Stimulated activated naive B cell treated with anti-CD40 and anti-IgM and Interleukin-4, amounts not matched to agents 10 μg/mL and 1 μg/mL and 100 μg/mL, for 72 hours (primary cell): ENCODE results near the gene ZIC2.

Source experiments
- ATAC-seq, 2 donors: fragments of 150-1000 bp; cut with Tn5 transposase; replicated peaks; 2 replicates each; pipeline ENCODE4 v1.10.0; 2021; ENCODE audit warnings: moderate library complexity in 1 of 2
- DNase-seq: peaks from one replicate; pipeline ENCODE4 v3.0.0; 2021
- H3K27ac Mint-ChIP-seq: one replicate; pipeline ENCODE4 v1.8.0; 2022; ENCODE audit warnings: mild to moderate bottlenecking, mixed read lengths
- H3K27me3 Mint-ChIP-seq, 2 donors: one replicate each; pipeline ENCODE4 v1.8.0; 2022; ENCODE audit warnings: mixed read lengths in 2 of 2
- H3K36me3 Mint-ChIP-seq, 2 donors: one replicate each; pipeline ENCODE4 v1.8.0; 2022; ENCODE audit warnings: mixed read lengths in 2 of 2, mild to moderate bottlenecking in 1 of 2
- H3K4me1 Mint-ChIP-seq, 2 donors: one replicate each; pipeline ENCODE4 v1.8.0; 2022; ENCODE audit warnings: mixed read lengths in 2 of 2, mild to moderate bottlenecking in 1 of 2
- H3K4me3 Mint-ChIP-seq, 2 donors: one replicate each; pipeline ENCODE4 v1.8.0; 2022; ENCODE audit warnings: mild to moderate bottlenecking in 2 of 2, mixed read lengths in 2 of 2, moderate library complexity in 1 of 2
- H3K9me3 Mint-ChIP-seq, 2 donors: one replicate each; pipeline ENCODE4 v1.8.0; 2022; ENCODE audit warnings: mixed read lengths in 2 of 2, mild to moderate bottlenecking in 1 of 2

The ZIC2 gene

DNA sequence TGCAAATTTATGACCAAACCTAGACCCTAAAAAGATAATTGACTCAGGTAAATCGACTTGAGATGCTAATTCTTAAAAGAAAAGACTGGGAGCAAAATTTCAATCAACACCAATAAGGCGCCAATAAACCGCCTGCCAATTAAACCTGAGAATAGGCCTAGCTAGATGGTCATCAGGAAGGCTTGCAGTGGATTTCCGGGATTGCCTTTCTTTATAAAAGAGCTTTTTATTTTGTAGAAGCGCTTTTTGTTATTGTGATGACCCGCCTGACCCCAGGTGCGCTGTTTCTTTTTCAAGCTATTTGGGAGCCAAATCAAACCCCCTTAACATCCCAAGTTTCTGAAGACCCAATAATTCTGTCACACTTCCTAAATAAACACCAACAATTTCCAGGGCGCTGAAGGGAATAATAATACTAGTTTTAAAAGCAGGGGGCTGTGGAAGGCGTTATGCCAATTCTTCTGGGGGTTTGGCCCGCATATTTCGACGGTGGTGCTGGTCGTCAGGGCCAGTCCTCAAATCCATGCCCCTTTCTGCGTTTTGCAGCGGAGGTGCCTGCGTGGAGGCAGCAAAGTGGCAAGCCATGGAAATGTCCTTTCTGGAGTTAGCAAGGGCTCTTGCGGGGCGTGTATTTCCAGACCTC is 7.2 kb upstream of the ZIC2 start:
- peaks cover 13 to 23% of the 10 kb centered on the region in 2 donors for H3K4me1 Mint-ChIP-seq
- H3K9me3 Mint-ChIP-seq = peaks cover 3 to 4% of the 10 kb centered on the region in 2 donors
- peaks cover 5 to 10% of the 10 kb centered on the region in 2 donors for H3K36me3 Mint-ChIP-seq
- peak overlapping the region; percentile 31 for H3K27ac Mint-ChIP-seq
- ATAC-seq = no peak
- no peak overlapping the region for H3K4me3 Mint-ChIP-seq
- peaks cover 75 to 86% of the 10 kb centered on the region in 2 donors for H3K27me3 Mint-ChIP-seq
- no peak for DNase-seq

DNA sequence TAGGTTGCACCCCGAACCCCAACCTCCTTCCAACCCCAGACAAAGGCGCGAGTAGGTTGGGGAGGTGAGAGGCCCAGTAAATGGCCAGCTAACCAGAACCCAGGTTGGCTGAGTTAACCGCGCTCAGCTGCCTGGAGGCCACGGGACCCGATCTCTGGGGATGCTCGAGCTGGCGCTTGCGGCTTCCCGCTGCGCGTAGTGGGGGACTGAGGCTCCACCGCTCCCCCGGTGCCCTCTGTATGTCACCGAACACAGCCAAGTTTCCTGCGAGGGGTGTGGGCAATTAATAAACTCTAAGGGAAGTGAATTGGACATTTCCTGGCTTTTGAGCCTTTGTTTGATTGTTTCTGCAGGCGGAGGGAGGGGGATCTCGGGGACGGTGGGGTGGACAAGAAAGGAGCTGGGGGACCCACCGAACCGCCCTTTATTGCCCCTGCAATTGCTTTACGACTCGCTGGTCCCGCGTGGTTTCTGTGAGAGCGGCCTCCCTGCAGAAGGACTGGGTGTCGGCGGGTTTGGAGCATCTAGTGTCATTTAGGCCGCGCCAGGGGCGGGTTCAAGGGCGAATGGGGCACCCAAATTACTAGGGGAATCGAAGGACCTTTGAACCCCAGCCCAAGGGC is 6.5 kb upstream of the ZIC2 start:
- H3K4me1 Mint-ChIP-seq = peaks cover 9 to 16% of the 10 kb centered on the region in 2 donors
- H3K27me3 Mint-ChIP-seq = peaks cover 70 to 85% of the 10 kb centered on the region in 2 donors
- peaks cover 3 to 4% of the 10 kb centered on the region in 2 donors for H3K9me3 Mint-ChIP-seq
- peak overlapping the region; percentile 20 for H3K27ac Mint-ChIP-seq
- ATAC-seq (no peak), DNase-seq (no peak)
- H3K4me3 Mint-ChIP-seq = no peak overlapping the region
- H3K36me3 Mint-ChIP-seq = peaks cover 1 to 10% of the 10 kb centered on the region in 2 donors

DNA sequence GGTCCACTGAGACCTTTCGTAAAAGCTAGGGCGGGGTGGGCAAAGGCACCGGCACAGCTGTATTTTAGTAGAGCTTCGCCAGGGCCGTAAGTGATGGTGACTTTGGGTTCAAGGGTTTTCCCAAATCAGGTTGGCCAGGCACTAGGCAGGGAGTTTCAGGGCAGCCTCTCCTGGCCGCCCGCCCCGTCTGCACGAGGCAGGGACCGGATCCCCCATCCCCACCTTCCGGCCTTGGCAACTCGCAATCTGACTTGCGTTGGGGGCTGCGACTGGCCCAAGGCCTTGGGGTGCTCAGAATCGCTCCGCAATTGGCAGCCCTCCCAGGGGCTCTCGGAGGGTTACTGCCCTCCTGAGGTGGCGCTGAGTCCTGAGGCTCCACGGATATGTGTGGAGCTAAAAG is 6.0 kb upstream of the ZIC2 start:
- no peak for ATAC-seq
- H3K4me1 Mint-ChIP-seq = peaks cover 8 to 14% of the 10 kb centered on the region in 2 donors
- no peak for DNase-seq
- H3K27me3 Mint-ChIP-seq = peaks cover 69 to 83% of the 10 kb centered on the region in 2 donors
- H3K36me3 Mint-ChIP-seq = peaks cover 1 to 10% of the 10 kb centered on the region in 2 donors
- H3K27ac Mint-ChIP-seq = no peak overlapping the region
- H3K9me3 Mint-ChIP-seq = peaks cover 3 to 4% of the 10 kb centered on the region in 2 donors
- no peak overlapping the region for H3K4me3 Mint-ChIP-seq

DNA sequence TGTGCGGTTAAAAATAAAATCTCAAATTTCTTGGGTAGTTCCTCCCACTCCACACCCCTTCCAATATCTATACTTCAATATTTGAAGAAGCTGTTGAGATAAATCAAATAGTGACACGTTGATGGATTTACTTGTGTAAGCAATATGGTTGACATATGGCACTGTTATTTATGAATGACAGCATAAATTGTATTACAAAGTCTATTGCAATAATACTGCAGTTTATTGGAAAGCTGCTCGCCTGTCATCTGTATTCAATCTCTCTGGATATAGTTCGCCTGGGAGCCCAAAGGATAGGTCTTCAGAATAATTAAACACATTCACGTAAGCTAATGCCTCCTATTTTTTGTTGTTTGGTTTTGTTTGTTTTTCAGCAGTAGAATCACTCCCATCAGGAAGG is 5.0 kb upstream of the ZIC2 start:
- peaks cover 3 to 4% of the 10 kb centered on the region in 2 donors for H3K9me3 Mint-ChIP-seq
- no peak for DNase-seq
- H3K4me3 Mint-ChIP-seq = no peak overlapping the region
- H3K27ac Mint-ChIP-seq = peak overlapping the region; percentile 77
- peaks cover 1 to 10% of the 10 kb centered on the region in 2 donors for H3K36me3 Mint-ChIP-seq
- H3K27me3 Mint-ChIP-seq = peaks cover 69 to 80% of the 10 kb centered on the region in 2 donors
- ATAC-seq = no peak
- peaks cover 8 to 14% of the 10 kb centered on the region in 2 donors for H3K4me1 Mint-ChIP-seq

DNA sequence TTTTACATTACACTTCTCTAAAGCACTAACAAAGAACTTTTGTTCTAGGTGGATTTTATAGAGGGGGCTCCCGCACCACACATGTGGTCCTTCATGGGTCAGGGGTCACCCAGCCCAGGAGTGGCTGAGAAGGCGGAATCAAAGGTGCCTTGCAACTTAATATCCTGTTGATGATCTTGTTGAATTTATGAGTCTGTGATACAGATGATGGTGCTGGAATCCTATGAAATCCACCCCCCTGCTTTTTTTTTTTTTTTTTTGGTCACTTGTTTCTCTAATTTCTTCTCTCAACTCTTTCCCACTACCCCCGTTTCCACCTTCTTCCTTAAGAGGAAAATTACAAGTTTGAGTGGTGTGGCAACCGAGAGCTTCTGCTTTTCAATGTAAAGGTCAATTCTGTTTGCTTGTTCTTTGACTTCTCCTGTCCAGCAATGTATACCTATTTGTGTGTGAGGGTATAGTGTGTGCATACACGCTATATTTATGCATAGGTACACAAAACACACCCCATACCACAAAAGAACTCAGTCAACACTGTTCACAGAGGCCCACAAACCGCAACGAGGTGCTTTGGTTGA is 4.2 kb upstream of the ZIC2 start:
- no peak for DNase-seq
- Mint-ChIP-seq H3K4me3 (no peak overlapping the region), H3K27ac (no peak overlapping the region), H3K4me1 (peaks cover 7 to 8% of the 10 kb centered on the region in 2 donors), H3K27me3 (peaks cover 62 to 72% of the 10 kb centered on the region in 2 donors), H3K36me3 (peaks cover 0 to 5% of the 10 kb centered on the region in 2 donors), H3K9me3 (peaks cover 0 to 1% of the 10 kb centered on the region in 2 donors)
- ATAC-seq = no peak

DNA sequence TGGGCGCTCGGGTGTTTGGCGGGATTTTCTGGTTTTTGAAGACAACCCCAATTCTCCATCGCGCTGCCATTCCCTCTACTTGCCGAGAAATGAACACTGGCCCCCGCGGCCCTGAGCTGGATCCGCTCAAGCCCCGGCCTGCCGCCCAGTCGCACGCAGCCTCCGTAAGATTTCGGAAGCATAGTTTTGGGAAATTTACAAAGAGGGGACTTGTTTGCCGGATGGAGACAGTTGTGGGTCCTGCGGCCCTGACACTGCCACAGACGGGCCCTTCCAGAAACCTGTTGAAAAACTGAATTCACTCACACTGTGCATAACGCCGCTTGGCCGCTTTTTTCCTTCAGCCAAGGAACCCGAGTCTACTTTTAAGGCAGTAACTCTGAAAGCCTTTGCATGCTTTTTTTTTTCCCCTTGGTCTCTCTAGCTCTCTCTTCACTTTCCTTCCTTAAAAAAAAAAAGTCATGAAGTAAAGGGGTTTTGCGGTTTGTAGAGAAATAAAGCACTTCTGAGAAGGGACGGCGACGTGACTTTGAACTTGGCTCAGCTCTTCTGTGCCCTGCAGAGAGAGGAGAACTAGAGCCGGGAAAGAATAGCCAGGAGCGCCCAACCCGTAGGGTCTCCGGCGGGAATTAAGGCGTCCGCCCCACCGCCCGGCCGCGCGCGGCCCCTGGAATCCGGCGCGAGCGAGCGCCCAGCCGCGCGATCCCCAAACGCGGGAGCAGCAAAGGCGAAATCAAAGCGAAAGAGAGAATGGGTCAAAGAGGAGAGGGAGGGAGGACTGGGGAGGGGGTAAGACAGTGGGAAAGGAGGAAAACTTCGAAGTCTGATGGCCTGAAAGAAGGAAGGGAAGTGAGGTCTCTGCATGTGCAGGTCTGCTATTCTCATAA is 3.4 kb upstream of the ZIC2 start:
- Mint-ChIP-seq H3K9me3 (no peaks in the 10 kb centered on the region), H3K27me3 (peaks cover 58 to 72% of the 10 kb centered on the region in 2 donors), H3K36me3 (peaks cover 0 to 3% of the 10 kb centered on the region in 2 donors), H3K27ac (peak overlapping the region; percentile 25), H3K4me1 (peaks cover 7 to 8% of the 10 kb centered on the region in 2 donors), H3K4me3 (peak overlapping the region in 1 of 2 donors; percentile 6)
- no peak for ATAC-seq
- no peak for DNase-seq

DNA sequence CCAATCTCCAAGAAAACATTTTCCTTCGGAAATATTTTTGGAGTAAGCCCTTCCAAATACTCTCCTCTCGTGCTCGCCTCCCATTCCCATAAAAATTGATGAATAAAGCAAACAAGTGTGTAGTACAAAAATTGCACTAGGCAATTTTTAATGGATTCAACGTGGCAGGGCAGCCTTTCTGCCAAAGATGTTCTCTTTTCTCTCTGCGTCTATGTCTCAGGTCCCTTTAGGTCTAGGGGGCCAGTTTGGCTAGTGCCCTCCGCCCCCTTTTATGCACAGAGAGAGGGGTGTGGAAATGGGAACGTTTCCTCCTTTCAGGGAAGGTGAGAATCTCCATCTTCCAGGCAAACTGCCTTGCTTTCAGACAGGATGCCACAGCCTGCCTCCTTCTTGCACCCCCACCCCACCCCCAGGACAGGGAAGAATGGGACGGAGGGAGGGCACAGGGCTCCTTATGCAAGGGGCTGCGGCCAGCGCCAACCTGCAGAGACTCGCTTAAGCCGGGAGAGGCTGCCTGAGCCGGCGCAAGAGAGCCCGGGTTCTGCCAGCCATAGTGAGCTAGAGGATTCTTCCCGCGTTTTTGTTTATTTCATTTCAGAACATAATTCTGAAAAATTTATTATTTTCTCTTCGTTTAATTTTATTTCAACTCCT is 2.7 kb upstream of the ZIC2 start:
- DNase-seq (no peak), ATAC-seq (no peak)
- H3K27ac Mint-ChIP-seq = peak overlapping the region; percentile 25
- no peaks in the 10 kb centered on the region for H3K9me3 Mint-ChIP-seq
- H3K36me3 Mint-ChIP-seq = no peaks in the 10 kb centered on the region
- H3K27me3 Mint-ChIP-seq = peaks cover 54 to 72% of the 10 kb centered on the region in 2 donors
- H3K4me3 Mint-ChIP-seq = no peak overlapping the region
- H3K4me1 Mint-ChIP-seq = peaks cover 7 to 8% of the 10 kb centered on the region in 2 donors

DNA sequence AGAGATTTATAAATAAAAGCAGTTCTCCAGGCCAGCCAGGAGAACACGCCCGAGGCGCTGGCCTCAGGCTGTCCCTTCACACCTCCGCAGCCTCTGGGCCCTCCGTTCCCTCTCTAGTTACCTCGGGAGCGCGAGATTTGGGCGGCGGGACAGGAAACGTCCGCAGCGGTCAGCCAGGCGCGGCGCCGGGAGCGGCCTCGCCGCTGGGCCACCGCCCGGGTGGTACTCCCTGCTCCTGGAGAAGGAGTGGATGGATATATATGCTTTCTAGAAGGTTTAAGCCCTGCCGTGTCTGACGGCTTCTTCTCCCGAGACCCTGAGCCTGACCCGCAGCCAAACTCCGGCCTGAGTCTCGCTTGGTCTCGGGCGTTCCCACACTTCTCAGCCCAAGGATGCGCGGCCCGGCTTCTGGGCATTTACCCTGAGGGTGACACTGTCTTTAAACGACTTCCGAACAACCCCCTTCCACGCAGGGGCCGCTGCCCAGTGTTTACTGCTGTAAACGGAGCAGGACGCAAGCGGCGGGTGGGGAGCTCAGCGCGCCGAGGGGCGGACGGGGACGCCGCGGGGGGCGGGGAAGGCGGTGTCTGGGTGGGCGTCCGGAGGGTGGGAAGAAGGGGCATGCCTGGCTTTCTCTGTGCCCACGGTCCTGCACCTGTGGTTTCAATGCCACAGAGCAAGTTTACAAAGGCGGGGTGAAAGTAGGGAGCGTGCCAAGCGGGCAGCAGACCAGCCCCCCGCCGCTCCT is 2.0 kb upstream of the ZIC2 start:
- Mint-ChIP-seq H3K9me3 (no peaks in the 10 kb centered on the region), H3K27me3 (peaks cover 51 to 72% of the 10 kb centered on the region in 2 donors), H3K4me3 (peak overlapping the region; percentile 39), H3K36me3 (peaks cover 0 to 4% of the 10 kb centered on the region in 2 donors), H3K4me1 (peaks cover 7 to 8% of the 10 kb centered on the region in 2 donors), H3K27ac (no peak overlapping the region)
- DNase-seq = no peak
- no peak for ATAC-seq

DNA sequence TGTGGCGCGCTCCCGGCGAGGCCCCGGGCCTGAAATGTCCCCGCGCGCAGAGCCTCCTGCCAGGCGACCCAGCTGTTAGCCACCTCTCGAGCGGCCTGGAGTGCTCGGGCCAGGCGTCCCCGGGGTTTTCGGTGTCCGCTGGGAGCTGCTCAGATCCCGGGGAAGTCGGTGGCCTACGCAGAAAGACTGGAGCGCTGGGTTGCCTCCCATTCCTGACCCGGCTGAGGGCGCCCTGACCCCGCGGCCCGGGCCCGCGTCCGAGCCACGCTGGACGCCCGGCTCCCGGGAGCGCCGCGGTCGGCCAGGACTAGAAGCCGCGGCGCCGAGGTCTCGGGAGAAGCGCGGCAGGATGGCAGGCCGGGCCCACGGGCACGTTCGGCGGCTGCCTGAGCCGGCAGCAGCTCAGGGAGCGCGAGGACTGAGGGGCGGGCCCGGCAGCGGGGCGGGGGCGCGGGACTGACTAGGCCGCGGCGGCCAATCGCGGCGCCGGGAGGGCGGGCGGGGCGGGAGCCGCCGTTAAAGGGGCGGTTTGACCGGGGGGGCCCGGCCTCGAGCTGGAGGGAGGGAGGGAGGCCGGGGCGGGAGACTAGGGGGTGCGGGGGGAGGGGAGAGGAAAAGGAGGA is 1.3 kb upstream of the ZIC2 start:
- peak; percentile 75 to 81 for ATAC-seq
- H3K36me3 Mint-ChIP-seq = peaks cover 0 to 5% of the 10 kb centered on the region in 2 donors
- no peaks in the 10 kb centered on the region for H3K9me3 Mint-ChIP-seq
- H3K27ac Mint-ChIP-seq = no peak overlapping the region
- H3K27me3 Mint-ChIP-seq = peaks cover 46 to 67% of the 10 kb centered on the region in 2 donors
- H3K4me3 Mint-ChIP-seq = peak overlapping the region; percentile 32 to 69
- DNase-seq = no peak
- peaks cover 7 to 8% of the 10 kb centered on the region in 2 donors for H3K4me1 Mint-ChIP-seq

DNA sequence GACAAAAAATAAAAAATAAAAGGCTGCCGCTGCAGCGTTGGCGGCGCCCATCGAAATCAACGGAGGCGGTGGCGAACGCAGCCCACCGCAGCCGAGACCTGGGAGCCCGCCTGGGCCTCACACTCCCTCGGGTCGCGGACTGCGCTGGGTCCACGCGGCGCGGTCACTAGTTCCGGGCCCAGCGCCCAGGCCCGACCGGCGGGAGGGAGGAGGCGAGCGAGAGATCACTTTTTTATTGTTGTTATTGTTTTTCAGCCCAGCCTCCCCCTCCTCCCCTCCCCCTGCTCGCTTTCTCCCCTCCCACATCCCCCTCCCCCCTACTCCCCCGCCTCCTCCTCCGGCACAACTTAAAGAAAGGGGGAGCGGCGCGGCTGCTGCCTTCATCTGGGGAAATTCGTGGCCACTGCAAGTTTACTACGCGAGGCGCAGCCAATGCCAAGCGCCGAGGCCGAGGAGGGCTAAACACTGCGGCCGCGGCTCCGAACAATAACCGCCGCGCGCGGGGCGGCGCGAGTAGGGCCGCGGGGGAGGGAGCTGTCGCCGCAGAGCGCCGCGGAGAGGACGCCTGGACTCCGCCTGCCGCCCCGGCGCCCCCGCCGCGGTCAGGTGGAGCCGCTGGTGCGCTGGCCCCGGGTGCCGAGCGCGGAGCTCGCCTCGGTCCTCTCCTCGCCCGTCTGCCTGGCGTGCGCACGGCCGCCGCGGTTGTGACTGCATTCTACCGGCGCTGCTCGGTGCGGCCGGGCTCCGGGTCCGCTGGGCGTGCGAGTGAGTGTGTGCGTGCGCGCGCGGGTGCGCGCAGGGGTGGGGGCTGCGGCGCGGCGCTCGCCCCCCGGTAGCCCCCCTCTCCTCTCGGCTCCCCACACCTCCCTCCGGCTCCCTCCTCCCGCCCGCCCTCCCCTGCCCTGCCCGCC is 505 bp upstream of the ZIC2 start:
- Mint-ChIP-seq H3K4me3 (peak overlapping the region; percentile 69 to 70), H3K27me3 (peaks cover 44 to 65% of the 10 kb centered on the region in 2 donors), H3K27ac (no peak overlapping the region), H3K36me3 (peaks cover 2 to 8% of the 10 kb centered on the region in 2 donors), H3K4me1 (peaks cover 10% of the 10 kb centered on the region in 2 donors), H3K9me3 (peaks cover 3% of the 10 kb centered on the region in 2 donors)
- peak in 1 of 2 donors; percentile 43 for ATAC-seq
- DNase-seq = no peak

DNA sequence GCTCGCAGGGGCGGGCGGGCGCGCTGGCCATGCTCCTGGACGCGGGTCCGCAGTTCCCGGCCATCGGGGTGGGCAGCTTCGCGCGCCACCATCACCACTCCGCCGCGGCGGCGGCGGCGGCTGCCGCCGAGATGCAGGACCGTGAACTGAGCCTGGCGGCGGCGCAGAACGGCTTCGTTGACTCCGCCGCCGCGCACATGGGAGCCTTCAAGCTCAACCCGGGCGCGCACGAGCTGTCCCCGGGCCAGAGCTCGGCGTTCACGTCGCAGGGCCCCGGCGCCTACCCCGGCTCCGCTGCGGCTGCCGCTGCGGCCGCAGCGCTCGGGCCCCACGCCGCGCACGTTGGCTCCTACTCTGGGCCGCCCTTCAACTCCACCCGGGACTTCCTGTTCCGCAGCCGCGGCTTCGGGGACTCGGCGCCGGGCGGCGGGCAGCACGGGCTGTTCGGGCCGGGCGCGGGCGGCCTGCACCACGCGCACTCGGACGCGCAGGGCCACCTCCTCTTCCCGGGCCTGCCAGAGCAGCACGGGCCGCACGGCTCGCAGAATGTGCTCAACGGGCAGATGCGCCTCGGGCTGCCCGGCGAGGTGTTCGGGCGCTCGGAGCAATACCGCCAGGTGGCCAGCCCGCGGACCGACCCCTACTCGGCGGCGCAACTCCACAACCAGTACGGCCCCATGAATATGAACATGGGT is 599 bp downstream of the ZIC2 start:
- Mint-ChIP-seq H3K4me3 (peak overlapping the region in 1 of 2 donors; percentile 66), H3K9me3 (peaks cover 4 to 5% of the 10 kb centered on the region in 2 donors), H3K27ac (peak overlapping the region; percentile 62), H3K4me1 (peaks cover 12% of the 10 kb centered on the region in 2 donors), H3K36me3 (peaks cover 6 to 11% of the 10 kb centered on the region in 2 donors), H3K27me3 (peaks cover 41 to 65% of the 10 kb centered on the region in 2 donors)
- DNase-seq (no peak), ATAC-seq (peak in 1 of 2 donors; percentile 15)
